ENCODE measurements around the gene C13orf42.

C13orf42 gene

GRCh38 chr13:51034906-51035305 lies 76.2 kb downstream of the C13orf42 start:
- POLR2A ChIA-PET (ENCODE audit: low non-redundant PET) = no interaction called here
- no peak for DNase-seq (ENCODE audit: low spot score)
- CTCF ChIA-PET = no interaction called here
- TF ChIP-seq CTCF (conservative IDR thresholded peaks at IDR 0.05; ENCODE audit: low read depth) = no peak
- H3K27ac ChIP-seq = no peak overlapping the region

- ChIA-PET POLR2A (ENCODE audit: low non-redundant PET) (no interaction called here), CTCF (no interaction called here)
- TF ChIP-seq CTCF (conservative IDR thresholded peaks at IDR 0.05; ENCODE audit: low read depth) = no peak
- no peak for DNase-seq (ENCODE audit: low spot score)
- no peak overlapping the region for H3K27ac ChIP-seq
Observed at GRCh38 chr13:51033421-51034185, 77.5 kb downstream of the C13orf42 start.

GRCh38 chr13:51032831-51033230 lies 78.2 kb downstream of the C13orf42 start:
- no peak for DNase-seq (ENCODE audit: low spot score)
- ChIA-PET CTCF (no interaction called here), POLR2A (ENCODE audit: low non-redundant PET) (no interaction called here)
- H3K27ac ChIP-seq = no peak overlapping the region
- no peak for TF ChIP-seq CTCF (conservative IDR thresholded peaks at IDR 0.05; ENCODE audit: low read depth)
